HG03565 (cell line): Measurements from ENCODE around the gene PCSK2.

ENCODE experiments used
- ATAC-seq: cut with Tn5 transposase; IDR thresholded peaks from one replicate; pipeline ENCODE4 v1.9.1; 2021; ENCODE audit warnings: mild to moderate bottlenecking, moderate library complexity; ENCODE audit not compliant: unreplicated experiment

The PCSK2 gene

GRCh38 chr20:17248224-17248623 lies 21.4 kb downstream of the PCSK2 start:
- no peak for ATAC-seq

- ATAC-seq, result no peak
Observed at GRCh38 chr20:17262786-17263185, 35.9 kb downstream of the PCSK2 start.

- ATAC-seq, result no peak
Observed at GRCh38 chr20:17273717-17274116, 46.9 kb downstream of the PCSK2 start.

- ATAC-seq, result no peak
Observed at GRCh38 chr20:17276101-17276500, 49.3 kb downstream of the PCSK2 start.

GRCh38 chr20:17281478-17281877 lies 54.6 kb downstream of the PCSK2 start:
- ATAC-seq, result no peak

- no peak for ATAC-seq
Observed at GRCh38 chr20:17282501-17282900, 55.7 kb downstream of the PCSK2 start.

- no peak for ATAC-seq
Observed at GRCh38 chr20:17287503-17287902, 60.7 kb downstream of the PCSK2 start.

- no peak for ATAC-seq
Observed at GRCh38 chr20:17287998-17288397, 61.2 kb downstream of the PCSK2 start.

GRCh38 chr20:17295151-17295726 lies 68.4 kb downstream of the PCSK2 start:
- no peak for ATAC-seq

GRCh38 chr20:17295991-17296390 lies 69.2 kb downstream of the PCSK2 start:
- ATAC-seq, result no peak

GRCh38 chr20:17298171-17298570 lies 71.3 kb downstream of the PCSK2 start:
- no peak for ATAC-seq

- ATAC-seq, result no peak
Observed at GRCh38 chr20:17298751-17299150, 71.9 kb downstream of the PCSK2 start.

GRCh38 chr20:17300113-17300512 lies 73.3 kb downstream of the PCSK2 start:
- ATAC-seq, result no peak

- ATAC-seq, result no peak
Observed at GRCh38 chr20:17304774-17305173, 77.9 kb downstream of the PCSK2 start.

GRCh38 chr20:17306427-17306826 lies 79.6 kb downstream of the PCSK2 start:
- no peak for ATAC-seq

GRCh38 chr20:17314264-17314663 lies 87.4 kb downstream of the PCSK2 start:
- ATAC-seq, result no peak

GRCh38 chr20:17315407-17316231 lies 88.8 kb downstream of the PCSK2 start:
- no peak for ATAC-seq

- ATAC-seq, result no peak
Observed at GRCh38 chr20:17316316-17317038, 89.6 kb downstream of the PCSK2 start.

- ATAC-seq, result no peak
Observed at GRCh38 chr20:17317341-17317740, 90.5 kb downstream of the PCSK2 start.

GRCh38 chr20:17320456-17320855 lies 93.6 kb downstream of the PCSK2 start:
- no peak for ATAC-seq

- ATAC-seq, result no peak
Observed at GRCh38 chr20:17326096-17326495, 99.3 kb downstream of the PCSK2 start.
